Measurements from ENCODE around the gene GRIK4. TPM values are rescaled to one million over a fixed set of nuclear protein-coding genes. Genes with fewer than 3 reads are reported as not detected.

GRIK4 gene
- total RNA-seq, 2 experiments from 2014 or later = not detected

- H3K27ac Mint-ChIP-seq = no peak overlapping the region
- intact Hi-C loops (cut with micrococcal nuclease) = no loop called here
- H3K9me3 Mint-ChIP-seq = no peaks in the 10 kb centered on the region
- H3K27me3 Mint-ChIP-seq = peaks cover 20% of the 10 kb centered on the region
- no peak for TF ChIP-seq CTCF (IDR thresholded peaks at IDR 0.05)
- no peak overlapping the region for H3K4me3 Mint-ChIP-seq
- no peak for ATAC-seq
- ChIA-PET CTCF (no interaction called here), POLR2A (no interaction called here)
- no peaks in the 10 kb centered on the region for H3K4me1 Mint-ChIP-seq (ENCODE audit: low read depth)
- no peak for DNase-seq
- no peaks in the 10 kb centered on the region for H3K36me3 Mint-ChIP-seq (ENCODE audit: low read depth)
Measured at GRCh38 chr11:120690406-120690805, 178.9 kb downstream of the GRIK4 start.

GRCh38 chr11:120694726-120695125, 183.2 kb downstream of the GRIK4 start:
- POLR2A ChIA-PET = no interaction called here
- no peak overlapping the region for H3K4me3 Mint-ChIP-seq

GRCh38 chr11:120695426-120695825, 183.9 kb downstream of the GRIK4 start:
- no peaks in the 10 kb centered on the region for H3K36me3 Mint-ChIP-seq (ENCODE audit: low read depth)
- H3K4me3 Mint-ChIP-seq = no peak overlapping the region
- peaks cover 4% of the 10 kb centered on the region for H3K27me3 Mint-ChIP-seq
- ATAC-seq = no peak
- H3K9me3 Mint-ChIP-seq = no peaks in the 10 kb centered on the region
- ChIA-PET CTCF (interaction anchor here (2.0 kb wide), 1 partner anchor 8 kb away, joined by 4 read pairs; no protein-coding TSS in a partner anchor), POLR2A (no interaction called here)
- intact Hi-C loops (cut with micrococcal nuclease) = no loop called here
- H3K4me1 Mint-ChIP-seq (ENCODE audit: low read depth) = no peaks in the 10 kb centered on the region
- TF ChIP-seq CTCF (IDR thresholded peaks at IDR 0.05) = no peak
- DNase-seq = no peak
- H3K27ac Mint-ChIP-seq = no peak overlapping the region

More at GRCh38 chr11:120694726-120695125, 183.2 kb downstream of the GRIK4 start:
- no peaks in the 10 kb centered on the region for H3K9me3 Mint-ChIP-seq
- CTCF ChIA-PET = interaction anchor here (1.6 kb wide), 1 partner anchor 10 kb away, joined by 6 read pairs; no protein-coding TSS in a partner anchor
- TF ChIP-seq CTCF (IDR thresholded peaks at IDR 0.05) = no peak
- intact Hi-C loops (cut with micrococcal nuclease) = no loop called here
- peaks cover 7% of the 10 kb centered on the region for H3K27me3 Mint-ChIP-seq
- ATAC-seq = no peak
- H3K27ac Mint-ChIP-seq = no peak overlapping the region
- DNase-seq = no peak
- H3K4me1 Mint-ChIP-seq (ENCODE audit: low read depth) = no peaks in the 10 kb centered on the region
- no peaks in the 10 kb centered on the region for H3K36me3 Mint-ChIP-seq (ENCODE audit: low read depth)

- Mint-ChIP-seq H3K27ac (no peak overlapping the region), H3K4me3 (no peak overlapping the region), H3K9me3 (no peaks in the 10 kb centered on the region), H3K4me1 (ENCODE audit: low read depth) (no peaks in the 10 kb centered on the region), H3K36me3 (ENCODE audit: low read depth) (no peaks in the 10 kb centered on the region), H3K27me3 (peaks cover 4% of the 10 kb centered on the region)
- DNase-seq (no peak), ATAC-seq (no peak)
- ChIA-PET CTCF (interaction anchor here (0.7 to 2.4 kb wide), 4 partner anchors 9 to 499 kb away, joined by 3 to 13 read pairs (median 4); no protein-coding TSS in a partner anchor), POLR2A (no interaction called here)
- no peak for TF ChIP-seq CTCF (IDR thresholded peaks at IDR 0.05)
- intact Hi-C loops (cut with micrococcal nuclease) = no loop called here
Measured at GRCh38 chr11:120695939-120696338, 184.4 kb downstream of the GRIK4 start.

GRCh38 chr11:120696597-120697218, 185.2 kb downstream of the GRIK4 start:
- Mint-ChIP-seq H3K4me1 (ENCODE audit: low read depth) (no peaks in the 10 kb centered on the region), H3K27me3 (peaks cover 4% of the 10 kb centered on the region), H3K27ac (no peak overlapping the region), H3K36me3 (ENCODE audit: low read depth) (no peaks in the 10 kb centered on the region), H3K4me3 (no peak overlapping the region), H3K9me3 (no peaks in the 10 kb centered on the region)
- DNase-seq (no peak), ATAC-seq (no peak)
- POLR2A ChIA-PET = no interaction called here
- CTCF ChIA-PET = interaction anchor here (0.7 to 2.4 kb wide), 4 partner anchors 10 to 498 kb away, joined by 3 to 13 read pairs (median 4); no protein-coding TSS in a partner anchor
- TF ChIP-seq CTCF (IDR thresholded peaks at IDR 0.05) = no peak
- intact Hi-C loops (cut with micrococcal nuclease) = no loop called here
